ENCODE measurements around the gene PPFIBP2.

DNA sequence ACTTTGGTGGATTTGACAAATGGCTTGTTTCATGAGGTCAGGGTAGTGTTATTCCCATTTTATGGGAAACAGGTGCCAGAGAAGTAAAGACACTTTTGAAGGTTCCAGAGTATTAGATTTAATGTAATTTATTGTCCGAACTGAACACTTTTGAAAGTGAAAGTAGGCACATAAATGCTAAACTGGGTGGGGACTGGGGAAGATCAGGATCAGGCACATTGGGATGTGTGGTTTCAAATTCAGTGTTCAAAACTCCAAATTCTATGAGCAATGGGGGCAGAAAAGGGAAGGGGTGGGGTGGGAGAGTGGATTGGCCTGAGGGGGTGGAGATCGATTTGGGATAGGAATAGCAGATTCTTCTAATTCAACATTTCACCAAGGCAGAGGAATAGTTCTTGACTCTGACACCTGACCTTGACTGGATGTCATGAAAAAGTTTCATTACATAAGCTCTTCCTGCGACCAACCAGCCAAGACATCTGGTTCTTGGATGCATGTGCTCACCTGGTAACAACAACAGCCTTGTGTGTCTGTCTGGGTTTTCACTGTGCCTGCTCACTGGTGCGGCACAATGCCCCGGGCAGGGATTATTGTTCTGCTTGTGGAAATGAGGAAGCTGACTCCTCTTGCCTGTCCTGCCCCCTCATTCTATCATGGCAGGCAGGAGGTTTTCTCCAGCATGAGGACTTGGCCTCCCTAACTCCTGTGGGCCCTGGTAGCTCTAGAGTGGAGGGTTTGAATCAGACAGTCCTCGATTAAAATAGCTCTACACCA lies 10.8 kb downstream of the PPFIBP2 start:
- TF ChIP-seq, protein P1, sequence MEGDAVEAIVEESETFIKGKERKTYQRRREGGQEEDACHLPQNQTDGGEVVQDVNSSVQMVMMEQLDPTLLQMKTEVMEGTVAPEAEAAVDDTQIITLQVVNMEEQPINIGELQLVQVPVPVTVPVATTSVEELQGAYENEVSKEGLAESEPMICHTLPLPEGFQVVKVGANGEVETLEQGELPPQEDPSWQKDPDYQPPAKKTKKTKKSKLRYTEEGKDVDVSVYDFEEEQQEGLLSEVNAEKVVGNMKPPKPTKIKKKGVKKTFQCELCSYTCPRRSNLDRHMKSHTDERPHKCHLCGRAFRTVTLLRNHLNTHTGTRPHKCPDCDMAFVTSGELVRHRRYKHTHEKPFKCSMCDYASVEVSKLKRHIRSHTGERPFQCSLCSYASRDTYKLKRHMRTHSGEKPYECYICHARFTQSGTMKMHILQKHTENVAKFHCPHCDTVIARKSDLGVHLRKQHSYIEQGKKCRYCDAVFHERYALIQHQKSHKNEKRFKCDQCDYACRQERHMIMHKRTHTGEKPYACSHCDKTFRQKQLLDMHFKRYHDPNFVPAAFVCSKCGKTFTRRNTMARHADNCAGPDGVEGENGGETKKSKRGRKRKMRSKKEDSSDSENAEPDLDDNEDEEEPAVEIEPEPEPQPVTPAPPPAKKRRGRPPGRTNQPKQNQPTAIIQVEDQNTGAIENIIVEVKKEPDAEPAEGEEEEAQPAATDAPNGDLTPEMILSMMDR (IDR thresholded peaks at IDR 0.05; ENCODE audit: insufficient read depth, low read depth, low read length), result no peak
- TF ChIP-seq EZH2 (IDR thresholded peaks at IDR 0.05; ENCODE audit: insufficient read depth, low read length), result no peak
